Neutrophil (primary cell): Measurements from ENCODE around the gene ABCA2.

Experiments used
- H3K27ac ChIP-seq: fragments of 200-600 bp; sonication (generic); 2 replicates; pipeline ENCODE4 v1.5.1; 2016; ENCODE audit warnings: mild to moderate bottlenecking, moderate library complexity
- H3K27me3 ChIP-seq: fragments of 200-600 bp; sonication (generic); 2 replicates; pipeline ENCODE4 v1.6.0; 2016; ENCODE audit warnings: mild to moderate bottlenecking
- H3K36me3 ChIP-seq: fragments of 200-600 bp; sonication (generic); 2 replicates; pipeline ENCODE4 v1.5.1; 2017
- H3K4me1 ChIP-seq, 2 experiments: fragments of 200-600 bp in 1 of 2; sonication (generic) in 1 of 2; 1 replicate in 1 of 2; 2 replicates in 1 of 2; pipeline versions ENCODE4 v1.5.1 to v1.6.1; 2013 to 2016; ENCODE audit warnings: low read depth in 1 of 2, low read length in 1 of 2, mild to moderate bottlenecking in 1 of 2, moderate library complexity in 1 of 2; ENCODE audit not compliant: control insufficient read depth in 1 of 2, insufficient read depth in 1 of 2
- H3K4me3 ChIP-seq, 2 experiments: fragments of 200-600 bp in 1 of 2; sonication (generic) in 1 of 2; 1 replicate in 1 of 2; 2 replicates in 1 of 2; pipeline ENCODE4 v1.5.1; 2013 to 2016; ENCODE audit warnings: low read depth in 1 of 2, low read length in 1 of 2, mild to moderate bottlenecking in 1 of 2, moderate library complexity in 1 of 2
- H3K9me3 ChIP-seq: fragments of 200-600 bp; sonication (generic); 2 replicates; pipeline ENCODE4 v1.5.1; 2016
- TF ChIP-seq, protein P1 (sequence below): fragments of 200-600 bp; sonication (generic); IDR thresholded peaks from 2 replicates; pipeline ENCODE4 v1.5.1; 2016; ENCODE audit warnings: antibody characterized with exemption

The ABCA2 gene

DNA sequence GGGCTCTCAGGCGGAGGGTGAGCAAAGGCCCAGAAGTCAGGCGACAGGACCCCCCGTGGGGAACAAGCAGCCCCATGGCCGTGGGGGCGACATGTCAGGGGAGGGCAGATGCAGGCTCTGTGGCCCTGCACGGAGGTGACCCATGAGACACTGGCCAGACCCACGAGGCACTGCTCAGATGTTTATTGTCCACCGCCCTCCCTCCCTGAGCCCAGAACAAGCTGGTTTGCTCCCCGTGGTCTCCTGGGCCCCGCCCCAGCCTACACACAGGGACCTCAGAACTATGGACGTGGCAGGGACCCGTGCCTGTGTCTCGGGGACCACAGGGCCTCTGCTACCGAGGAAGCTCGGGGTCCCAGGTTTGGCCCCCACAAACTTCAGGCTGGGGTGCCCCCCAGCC is 2.0 kb upstream of the ABCA2 start:
- no peaks in the 10 kb centered on the region for H3K9me3 ChIP-seq
- peaks cover 66 to 71% of the 10 kb centered on the region in 2 experiments for H3K4me1 ChIP-seq
- peaks cover 10% of the 10 kb centered on the region for H3K27me3 ChIP-seq
- peak overlapping the region; percentile 91 for H3K27ac ChIP-seq
- TF ChIP-seq, protein P1, sequence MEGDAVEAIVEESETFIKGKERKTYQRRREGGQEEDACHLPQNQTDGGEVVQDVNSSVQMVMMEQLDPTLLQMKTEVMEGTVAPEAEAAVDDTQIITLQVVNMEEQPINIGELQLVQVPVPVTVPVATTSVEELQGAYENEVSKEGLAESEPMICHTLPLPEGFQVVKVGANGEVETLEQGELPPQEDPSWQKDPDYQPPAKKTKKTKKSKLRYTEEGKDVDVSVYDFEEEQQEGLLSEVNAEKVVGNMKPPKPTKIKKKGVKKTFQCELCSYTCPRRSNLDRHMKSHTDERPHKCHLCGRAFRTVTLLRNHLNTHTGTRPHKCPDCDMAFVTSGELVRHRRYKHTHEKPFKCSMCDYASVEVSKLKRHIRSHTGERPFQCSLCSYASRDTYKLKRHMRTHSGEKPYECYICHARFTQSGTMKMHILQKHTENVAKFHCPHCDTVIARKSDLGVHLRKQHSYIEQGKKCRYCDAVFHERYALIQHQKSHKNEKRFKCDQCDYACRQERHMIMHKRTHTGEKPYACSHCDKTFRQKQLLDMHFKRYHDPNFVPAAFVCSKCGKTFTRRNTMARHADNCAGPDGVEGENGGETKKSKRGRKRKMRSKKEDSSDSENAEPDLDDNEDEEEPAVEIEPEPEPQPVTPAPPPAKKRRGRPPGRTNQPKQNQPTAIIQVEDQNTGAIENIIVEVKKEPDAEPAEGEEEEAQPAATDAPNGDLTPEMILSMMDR, result no peak
- H3K4me3 ChIP-seq, result peak overlapping the region; percentile 83 to 86
- peaks cover 17% of the 10 kb centered on the region for H3K36me3 ChIP-seq

GRCh38 chr9:137029058-137029936 is 1.3 kb upstream of the ABCA2 start:
- peak overlapping the region; percentile 83 to 86 for H3K4me3 ChIP-seq
- peak overlapping the region; percentile 91 for H3K27ac ChIP-seq
- H3K9me3 ChIP-seq, result no peaks in the 10 kb centered on the region
- H3K27me3 ChIP-seq, result peaks cover 10% of the 10 kb centered on the region
- H3K36me3 ChIP-seq, result peaks cover 12% of the 10 kb centered on the region
- TF ChIP-seq, protein P1, result peak; percentile 92
- peaks cover 59 to 64% of the 10 kb centered on the region in 2 experiments for H3K4me1 ChIP-seq

GRCh38 chr9:137028263-137029057 is 423 bp upstream of the ABCA2 start:
- peak overlapping the region; percentile 91 for H3K27ac ChIP-seq
- H3K4me1 ChIP-seq, result peaks cover 53 to 57% of the 10 kb centered on the region in 2 experiments
- peaks cover 10% of the 10 kb centered on the region for H3K27me3 ChIP-seq
- peaks cover 17% of the 10 kb centered on the region for H3K36me3 ChIP-seq
- peak overlapping the region; percentile 83 to 86 for H3K4me3 ChIP-seq
- H3K9me3 ChIP-seq, result no peaks in the 10 kb centered on the region
- TF ChIP-seq, protein P1, result peak; percentile 67

DNA sequence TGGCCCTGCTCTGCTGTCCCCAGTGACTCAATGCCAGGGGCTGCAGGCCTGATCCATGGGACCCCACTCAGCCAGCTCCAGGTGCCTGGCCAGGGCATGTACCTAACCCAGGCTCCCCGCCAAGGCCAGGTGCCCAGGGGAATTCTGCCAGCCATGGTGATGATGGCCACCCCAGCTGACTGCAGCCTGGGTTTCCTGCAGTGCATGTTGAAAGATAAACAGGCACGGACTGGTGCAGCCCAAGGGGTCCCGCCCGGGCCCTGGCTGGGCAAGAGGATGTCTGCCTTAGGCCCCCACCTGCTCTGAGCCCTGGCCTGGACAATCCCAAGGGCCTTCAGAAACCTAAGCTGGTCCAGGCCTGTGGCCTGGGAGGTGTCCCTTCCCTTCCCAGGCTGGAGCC is 1.2 kb downstream of the ABCA2 start:
- peaks cover 10% of the 10 kb centered on the region for H3K27me3 ChIP-seq
- H3K4me3 ChIP-seq, result no peak overlapping the region
- H3K4me1 ChIP-seq, result peaks cover 36 to 41% of the 10 kb centered on the region in 2 experiments
- TF ChIP-seq, protein P1, result no peak
- no peak overlapping the region for H3K27ac ChIP-seq
- peaks cover 26% of the 10 kb centered on the region for H3K36me3 ChIP-seq
- H3K9me3 ChIP-seq, result no peaks in the 10 kb centered on the region

DNA sequence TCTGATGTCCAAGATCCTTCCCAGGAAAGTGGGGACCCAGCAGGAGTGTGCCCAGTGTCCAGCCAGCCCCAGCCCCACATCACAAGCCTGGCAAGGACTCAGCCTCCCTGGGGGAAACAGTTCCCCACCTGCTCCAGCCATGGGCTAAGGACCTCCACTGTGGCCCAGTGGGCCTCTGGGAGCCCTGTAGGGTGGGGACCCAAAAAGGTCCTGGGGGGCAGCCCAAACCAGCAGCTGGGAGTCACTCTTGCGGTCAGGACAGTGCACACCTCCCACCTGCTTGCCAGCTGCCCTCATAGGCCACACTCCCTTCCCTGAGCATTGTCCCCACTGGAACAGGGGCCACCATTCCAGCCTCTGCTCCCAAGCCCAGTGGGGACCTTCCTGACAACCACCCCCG is 1.7 kb downstream of the ABCA2 start:
- Histone ChIP-seq H3K4me3 (no peak overlapping the region), H3K9me3 (no peaks in the 10 kb centered on the region), H3K4me1 (peaks cover 32 to 37% of the 10 kb centered on the region in 2 experiments), H3K27ac (no peak overlapping the region), H3K36me3 (peaks cover 28% of the 10 kb centered on the region), H3K27me3 (peaks cover 10% of the 10 kb centered on the region)
- TF ChIP-seq, protein P1, result no peak
